SU-DHL-6 (cell line): Measurements from ENCODE around the gene KPNA1.

ENCODE experiments used
- H2AFZ ChIP-seq: fragments of 200-600 bp; sonication (generic); 2 replicates; pipeline ENCODE4 v1.6.1; 2014; ENCODE audit warnings: low read depth, mild to moderate bottlenecking, moderate library complexity, mixed read lengths, antibody characterized with exemption, low read length; ENCODE audit not compliant: severe bottlenecking
- H3F3A ChIP-seq: fragments of 200-600 bp; shearing (Covaris generic); 2 replicates; pipeline ENCODE4 v1.6.0; 2016; ENCODE audit warnings: antibody characterized with exemption, mild to moderate bottlenecking; ENCODE audit not compliant: insufficient read depth
- H3K27ac ChIP-seq: fragments of 200-600 bp; sonication (generic); 2 replicates; pipeline ENCODE4 v1.5.1; 2016; ENCODE audit warnings: low read depth, mild to moderate bottlenecking, low read length, moderate library complexity, mixed read lengths
- H3K27me3 ChIP-seq: fragments of 200-600 bp; sonication (generic), shearing (Covaris generic); 2 replicates; pipeline ENCODE4 v1.6.0; 2014; ENCODE audit warnings: mild to moderate bottlenecking, low read length
- H3K36me3 ChIP-seq: fragments of 200-600 bp; sonication (generic); 2 replicates; pipeline ENCODE4 v1.6.1; 2014; ENCODE audit warnings: mild to moderate bottlenecking, low read length, mixed read lengths
- H3K4me2 ChIP-seq: fragments of 300-600, 200-600 bp; shearing (Covaris generic), sonication (generic); 2 replicates; pipeline ENCODE4 v1.6.0; 2014; ENCODE audit warnings: low read length, low read depth, mild to moderate bottlenecking; ENCODE audit not compliant: poor library complexity, severe bottlenecking
- H3K4me3 ChIP-seq: fragments of 200-600 bp; sonication (generic); 2 replicates; pipeline ENCODE4 v1.5.1; 2014; ENCODE audit warnings: antibody characterized with exemption, low read length, mild to moderate bottlenecking, mixed read lengths; ENCODE audit not compliant: insufficient read depth, poor library complexity, severe bottlenecking
- H3K79me2 ChIP-seq: fragments of 200-600 bp; sonication (generic); 2 replicates; pipeline ENCODE4 v1.6.1; 2014; ENCODE audit warnings: mild to moderate bottlenecking, low read length, moderate library complexity; ENCODE audit not compliant: insufficient read depth
- H3K9ac ChIP-seq: fragments of 200-600 bp; sonication (generic); 2 replicates; pipeline ENCODE4 v1.7.0; 2014; ENCODE audit warnings: mild to moderate bottlenecking, low read length
- H3K9me2 ChIP-seq: fragments of 200-600 bp; sonication (generic); replicated peaks from 2 replicates; pipeline ENCODE4 v1.6.1; 2014; ENCODE audit warnings: low read length; ENCODE audit not compliant: insufficient read depth
- H3K9me3 ChIP-seq: fragments of 200-600 bp; sonication (generic); 2 replicates; pipeline ENCODE4 v1.6.1; 2014; ENCODE audit warnings: low read length, mixed read lengths; ENCODE audit not compliant: insufficient read depth
- H4K20me1 ChIP-seq: fragments of 200-600 bp; sonication (generic); 2 replicates; pipeline ENCODE4 v1.6.1; 2014; ENCODE audit warnings: low read depth, mild to moderate bottlenecking, antibody characterized with exemption, low read length, moderate library complexity, mixed read lengths
- EZH2phosphoT487 ChIP-seq: fragments of 200-600 bp; sonication (generic), shearing (Covaris generic); conservative IDR thresholded peaks from 2 replicates; pipeline ENCODE4 v1.6.1; 2018; ENCODE audit warnings: mild to moderate bottlenecking, antibody characterized with exemption, low read length, moderate library complexity, mixed read lengths
- TF ChIP-seq, protein P1 (sequence below): fragments of 200-600 bp; sonication (generic); IDR thresholded peaks from one replicate; pipeline ENCODE4 v1.5.1; 2017; ENCODE audit warnings: antibody characterized with exemption, mild to moderate bottlenecking, low read length, moderate library complexity; ENCODE audit not compliant: insufficient read depth, poor library complexity, severe bottlenecking

Gene KPNA1

DNA sequence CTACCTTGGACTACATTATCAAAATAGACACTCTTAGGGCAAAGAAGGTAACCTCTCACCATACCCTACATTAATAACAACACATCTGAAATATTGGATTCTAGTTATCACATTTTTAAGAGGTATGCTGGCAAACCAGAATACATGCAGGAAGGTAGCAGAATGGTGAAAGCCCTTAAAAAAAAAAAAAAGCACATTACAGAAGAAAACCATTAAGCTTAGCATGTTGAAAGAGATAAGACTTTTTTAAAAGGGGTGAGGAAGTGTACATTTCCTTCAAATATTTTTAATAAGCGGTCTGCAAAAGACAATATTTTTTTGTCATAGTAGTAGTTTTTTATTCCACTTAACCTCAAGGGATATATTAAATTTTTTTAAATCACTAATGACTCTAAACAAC lies 52.3 kb downstream of the KPNA1 start:
- no peak overlapping the region for H3K27ac ChIP-seq
- H3K4me2 ChIP-seq = no peak overlapping the region
- H3K4me3 ChIP-seq = no peak overlapping the region
- H3K9me3 ChIP-seq = no peaks in the 10 kb centered on the region
- no peak overlapping the region for H2AFZ ChIP-seq
- H3K79me2 ChIP-seq = no peaks in the 10 kb centered on the region; the same call in 1 of the 2 replicates
- H3F3A ChIP-seq = 0 out of 2 replicates have a peak, but pooled peaks cover 8% of the 10 kb centered on the region
- H3K27me3 ChIP-seq = no peaks in the 10 kb centered on the region
- H4K20me1 ChIP-seq = no peaks in the 10 kb centered on the region
- H3K9ac ChIP-seq = no peak overlapping the region
- TF ChIP-seq, protein P1, sequence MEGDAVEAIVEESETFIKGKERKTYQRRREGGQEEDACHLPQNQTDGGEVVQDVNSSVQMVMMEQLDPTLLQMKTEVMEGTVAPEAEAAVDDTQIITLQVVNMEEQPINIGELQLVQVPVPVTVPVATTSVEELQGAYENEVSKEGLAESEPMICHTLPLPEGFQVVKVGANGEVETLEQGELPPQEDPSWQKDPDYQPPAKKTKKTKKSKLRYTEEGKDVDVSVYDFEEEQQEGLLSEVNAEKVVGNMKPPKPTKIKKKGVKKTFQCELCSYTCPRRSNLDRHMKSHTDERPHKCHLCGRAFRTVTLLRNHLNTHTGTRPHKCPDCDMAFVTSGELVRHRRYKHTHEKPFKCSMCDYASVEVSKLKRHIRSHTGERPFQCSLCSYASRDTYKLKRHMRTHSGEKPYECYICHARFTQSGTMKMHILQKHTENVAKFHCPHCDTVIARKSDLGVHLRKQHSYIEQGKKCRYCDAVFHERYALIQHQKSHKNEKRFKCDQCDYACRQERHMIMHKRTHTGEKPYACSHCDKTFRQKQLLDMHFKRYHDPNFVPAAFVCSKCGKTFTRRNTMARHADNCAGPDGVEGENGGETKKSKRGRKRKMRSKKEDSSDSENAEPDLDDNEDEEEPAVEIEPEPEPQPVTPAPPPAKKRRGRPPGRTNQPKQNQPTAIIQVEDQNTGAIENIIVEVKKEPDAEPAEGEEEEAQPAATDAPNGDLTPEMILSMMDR = no peak
- TF ChIP-seq EZH2phosphoT487 = no peak
- H3K9me2 ChIP-seq = no peaks in the 10 kb centered on the region
- H3K36me3 ChIP-seq = peaks cover 26% of the 10 kb centered on the region; the same call in 1 of the 2 replicates

DNA sequence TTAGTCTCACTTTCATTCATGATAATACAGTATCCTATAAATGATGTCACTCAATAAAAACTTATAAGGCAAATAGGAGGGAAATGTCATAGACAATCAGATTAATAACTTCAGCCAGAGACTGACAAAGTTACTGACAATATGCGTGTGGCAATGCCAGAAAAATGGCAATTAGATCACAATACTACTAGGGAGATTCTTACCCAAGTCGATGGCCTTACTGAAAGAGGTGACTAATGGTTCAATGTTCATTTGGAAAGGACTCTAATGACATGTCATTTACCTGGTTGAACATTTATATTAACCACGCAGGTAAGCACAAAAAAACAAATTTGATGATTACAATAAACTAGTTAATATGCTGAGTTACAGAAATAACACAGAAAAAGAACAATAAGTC lies 52.9 kb downstream of the KPNA1 start:
- H3K27ac ChIP-seq = no peak overlapping the region
- H3K4me3 ChIP-seq = no peak overlapping the region
- H3K79me2 ChIP-seq = no peaks in the 10 kb centered on the region; the same call in 1 of the 2 replicates
- no peaks in the 10 kb centered on the region for H3K9me2 ChIP-seq
- H3K9ac ChIP-seq = no peak overlapping the region
- H3K27me3 ChIP-seq = no peaks in the 10 kb centered on the region
- peaks cover 27% of the 10 kb centered on the region; the same call in 1 of the 2 replicates for H3K36me3 ChIP-seq
- H2AFZ ChIP-seq = no peak overlapping the region
- no peaks in the 10 kb centered on the region for H3K9me3 ChIP-seq
- no peaks in the 10 kb centered on the region for H4K20me1 ChIP-seq
- H3F3A ChIP-seq = 0 out of 2 replicates have a peak, but pooled peaks cover 8% of the 10 kb centered on the region
- H3K4me2 ChIP-seq = no peak overlapping the region
- TF ChIP-seq EZH2phosphoT487 = no peak
- TF ChIP-seq, protein P1 = no peak

DNA sequence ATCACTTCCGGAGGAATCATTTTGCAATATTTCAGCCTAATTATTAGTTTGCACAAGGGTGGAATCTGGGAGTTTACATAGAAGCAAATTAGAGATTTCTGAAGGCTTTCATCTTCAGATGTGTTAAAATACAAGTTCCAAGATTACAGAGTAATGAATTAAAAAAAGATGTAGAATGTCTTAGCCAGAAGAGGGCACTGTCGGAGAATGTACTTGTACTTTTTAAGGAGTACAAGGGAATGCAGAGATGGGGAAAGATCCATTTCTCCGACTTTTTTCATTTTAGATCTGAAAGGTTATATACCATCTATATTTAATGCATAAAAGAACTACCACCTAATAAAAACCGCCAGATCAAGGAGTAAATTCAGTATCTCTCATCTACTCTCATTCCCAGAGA lies 55.7 kb downstream of the KPNA1 start:
- H3K4me2 ChIP-seq = no peak overlapping the region
- H3K9ac ChIP-seq = no peak overlapping the region
- no peak overlapping the region for H3K27ac ChIP-seq
- no peaks in the 10 kb centered on the region for H3K9me2 ChIP-seq
- TF ChIP-seq EZH2phosphoT487 = no peak
- TF ChIP-seq, protein P1 = peak; percentile 33
- H3K4me3 ChIP-seq = no peak overlapping the region
- no peaks in the 10 kb centered on the region for H3K9me3 ChIP-seq
- no peaks in the 10 kb centered on the region for H3K79me2 ChIP-seq
- peaks cover 26% of the 10 kb centered on the region for H3K36me3 ChIP-seq
- no peaks in the 10 kb centered on the region for H4K20me1 ChIP-seq
- no peaks in the 10 kb centered on the region for H3F3A ChIP-seq
- H3K27me3 ChIP-seq = no peaks in the 10 kb centered on the region
- no peak overlapping the region for H2AFZ ChIP-seq
